Liver (tissue), 9 donors: Measurements from ENCODE around the gene AMY1A. TPM values are rescaled to one million over a fixed set of nuclear protein-coding genes. Genes with fewer than 3 reads are reported as not detected.
"Not testable (repeated sequence)": the region's sequence is repeated elsewhere in the genome, so short reads cannot be mapped to it uniquely, and the experiment has no call there.

Experiments
- DNase-seq: peaks from one replicate; pipeline ENCODE4 v3.0.0-alpha.2; 2017; ENCODE audit warnings: low spot score
- H3K27ac ChIP-seq, 2 donors: one replicate each; pipeline ENCODE4 v1.7.0; 2013; ENCODE audit warnings: inconsistent platforms in 2 of 2, low read length in 2 of 2, control low read depth in 1 of 2, low read depth in 1 of 2, mild to moderate bottlenecking in 1 of 2
- H3K27me3 ChIP-seq, 4 donors: one replicate each; pipeline versions ENCODE4 v1.6.1 to v1.7.0; 2013; ENCODE audit warnings: low read length in 3 of 4, inconsistent platforms in 1 of 4, mild to moderate bottlenecking in 1 of 4, moderate library complexity in 1 of 4; ENCODE audit not compliant: control insufficient read depth in 4 of 4, insufficient read depth in 4 of 4
- H3K36me3 ChIP-seq, 4 donors: one replicate each; pipeline versions ENCODE4 v1.6.1 to v1.7.0; 2013; ENCODE audit warnings: low read length in 3 of 4, mild to moderate bottlenecking in 3 of 4, low read depth in 1 of 4, moderate library complexity in 1 of 4; ENCODE audit not compliant: control insufficient read depth in 4 of 4, insufficient read depth in 3 of 4
- H3K4me1 ChIP-seq, 4 donors: one replicate each; pipeline versions ENCODE4 v1.6.1 to v1.7.0; 2013; ENCODE audit warnings: low read length in 3 of 4, mild to moderate bottlenecking in 3 of 4, moderate library complexity in 1 of 4; ENCODE audit not compliant: control insufficient read depth in 4 of 4, insufficient read depth in 4 of 4
- H3K4me3 ChIP-seq, 3 donors: one replicate each; pipeline versions ENCODE4 v1.6.1 to v1.7.0; 2013; ENCODE audit warnings: low read length in 3 of 3, control low read depth in 1 of 3, low read depth in 1 of 3, mild to moderate bottlenecking in 1 of 3
- H3K9ac ChIP-seq, 2 donors: one replicate each; pipeline ENCODE4 v1.7.0; 2013; ENCODE audit warnings: low read length in 2 of 2, mild to moderate bottlenecking in 2 of 2, moderate library complexity in 2 of 2, control low read depth in 1 of 2, low read depth in 1 of 2
- H3K9me3 ChIP-seq, 4 donors: one replicate each; pipeline versions ENCODE4 v1.6.1 to v1.7.0; 2013; ENCODE audit warnings: low read length in 3 of 4; ENCODE audit not compliant: control insufficient read depth in 4 of 4
- GABPA ChIP-seq, 2 donors: IDR thresholded peaks in 1 of 2; conservative IDR thresholded peaks in 1 of 2; 2 replicates each; pipeline ENCODE4 v1.6.1; 2016; ENCODE audit warnings: antibody characterized with exemption in 2 of 2, mild to moderate bottlenecking in 1 of 2, moderate library complexity in 1 of 2
- HNF4A ChIP-seq, 2 donors: conservative IDR thresholded peaks; 2 replicates each; pipeline ENCODE4 v1.6.1; 2016; ENCODE audit warnings: antibody characterized with exemption in 2 of 2, mild to moderate bottlenecking in 2 of 2
- JUND ChIP-seq, 2 donors: IDR thresholded peaks; 2 replicates each; pipeline ENCODE4 v1.6.1; 2016; ENCODE audit warnings: antibody characterized with exemption in 2 of 2
- NR2F2 ChIP-seq: IDR thresholded peaks from 2 replicates; pipeline ENCODE4 v1.6.1; 2016; ENCODE audit warnings: antibody characterized with exemption
- RAD21 ChIP-seq, 2 donors: IDR thresholded peaks; 2 replicates each; pipeline ENCODE4 v1.6.1; 2016; ENCODE audit warnings: antibody characterized with exemption in 2 of 2, mild to moderate bottlenecking in 2 of 2
- SP1 ChIP-seq: IDR thresholded peaks from 2 replicates; pipeline ENCODE4 v1.6.1; 2018; ENCODE audit warnings: antibody characterized with exemption, mild to moderate bottlenecking
- TAF1 ChIP-seq: conservative IDR thresholded peaks from 2 replicates; pipeline ENCODE4 v1.6.1; 2016; ENCODE audit warnings: antibody characterized with exemption, mild to moderate bottlenecking
- YY1 ChIP-seq: IDR thresholded peaks from 2 replicates; pipeline ENCODE4 v1.6.1; 2016; ENCODE audit warnings: antibody characterized with exemption, mild to moderate bottlenecking
- WGBS: extraction: QIAGEN DNeasy Blood & Tissue Kit; methylation state at CpG from one replicate; pipeline ENCODE4 v1.1.7; 2013; 5-methylcytosine and 5-hydroxymethylcytosine counted together
- polyA plus RNA-seq, 2 donors: library from polyadenylated mRNA; stranded (reverse) in 1 of 2; unstranded in 1 of 2; fragments of 200-250 nt in 1 of 2; fragments of >200 nt in 1 of 2; fragmentation: Nextera tagmentation in 1 of 2; extraction: Ambion mirVana in 1 of 2; gene quantifications; one replicate each; pipeline versions ENCODE4 v1.2.1 to v1.2.3, GENCODE V29; 2013 to 2015
- total RNA-seq, 2 donors: library from RNA; depleted of rRNA; stranded (reverse); fragments of >200 nt; gene quantifications; one replicate each; pipeline ENCODE4 v1.2.3, GENCODE V29; 2014
- TF ChIP-seq, protein P1 (sequence below): IDR thresholded peaks from 2 replicates; pipeline ENCODE4 v1.6.1; 2016; ENCODE audit warnings: antibody characterized with exemption
- TF ChIP-seq, protein P2 (sequence below): fragments of 150-350 bp; IDR thresholded peaks from 2 replicates; pipeline ENCODE4 v1.5.1; 2017; ENCODE audit warnings: improper control_type of control experiment, low read depth, low read length; ENCODE audit not compliant: missing input control
- TF ChIP-seq, protein P3 (sequence below): IDR thresholded peaks from 2 replicates; pipeline ENCODE4 v1.6.1; 2016; ENCODE audit warnings: antibody characterized with exemption
- donor health status: healthy.
- donor health status: healthy.
- donor health status: healthy.
- donor health status: healthy.
- donor health status: healthy.

Gene AMY1A
- total RNA-seq (not detected), polyA plus RNA-seq (not detected)

DNA sequence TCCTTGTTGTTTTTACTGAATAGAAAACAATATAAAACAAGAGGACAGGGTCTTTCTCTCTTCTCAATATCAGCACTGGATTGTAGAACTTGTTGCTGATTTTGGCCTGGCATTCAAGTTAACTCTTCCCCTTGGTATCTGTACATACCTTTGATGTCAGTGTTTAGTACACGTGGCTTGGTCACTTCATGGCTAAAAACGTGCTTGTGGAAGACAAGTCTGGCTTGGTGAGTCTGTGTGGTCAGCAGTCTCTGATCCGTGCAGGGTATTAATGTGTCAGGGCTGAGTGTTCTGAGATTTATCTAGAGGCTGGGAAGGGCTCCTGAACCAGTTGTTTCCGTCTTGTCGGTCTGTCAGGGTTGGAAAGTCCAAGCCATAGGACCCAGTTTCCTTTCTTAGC is at the start of gene AMY1A:
TSS of gene AMY1A (plus strand) at position 301 of the 400 bp plus-strand sequence. CDS start 571 bp downstream, outside the sequence.
- not testable (repeated sequence) for DNase-seq, H3K9ac ChIP-seq, H3K27me3 ChIP-seq, H3K9me3 ChIP-seq, H3K4me1 ChIP-seq, H3K27ac ChIP-seq, H3K36me3 ChIP-seq, H3K4me3 ChIP-seq
- no CpG with 5 or more reads among the region's 5 CpGs for WGBS

DNA sequence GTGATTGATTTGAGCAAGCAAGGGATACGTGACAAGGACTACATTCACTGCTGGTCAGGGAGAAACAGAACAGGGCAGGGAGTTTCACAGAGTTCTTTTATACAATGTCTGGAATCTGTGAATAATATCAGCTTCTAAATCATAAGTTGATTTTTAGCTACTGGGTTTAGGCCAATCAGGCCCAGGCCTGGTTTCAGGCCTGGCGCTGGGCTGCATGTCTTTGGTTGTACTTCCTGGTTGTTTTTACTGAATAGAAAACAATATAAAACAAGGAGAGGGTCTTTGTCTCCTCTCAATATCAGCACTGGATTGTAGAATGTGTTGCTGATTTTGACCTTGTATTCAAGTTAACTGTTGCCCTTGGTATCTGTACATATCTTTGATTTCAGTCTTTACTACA is 39.2 kb upstream of the AMY1A start:
- 95% methylated on average over 2 of the region's 2 CpGs for WGBS
- Histone ChIP-seq H3K9ac (no peak overlapping the region), H3K36me3 (no peaks in the 10 kb centered on the region), H3K27me3 (no peaks in the 10 kb centered on the region), H3K4me3 (no peak overlapping the region), H3K27ac (no peak overlapping the region), H3K9me3 (no peaks in the 10 kb centered on the region), H3K4me1 (no peaks in the 10 kb centered on the region)
- TF ChIP-seq, protein P1, sequence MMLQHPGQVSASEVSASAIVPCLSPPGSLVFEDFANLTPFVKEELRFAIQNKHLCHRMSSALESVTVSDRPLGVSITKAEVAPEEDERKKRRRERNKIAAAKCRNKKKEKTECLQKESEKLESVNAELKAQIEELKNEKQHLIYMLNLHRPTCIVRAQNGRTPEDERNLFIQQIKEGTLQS = no peak
- no peak for TF ChIP-seq RAD21 (IDR thresholded peaks at IDR 0.05)
- no peak for TF ChIP-seq YY1
- no peak for TF ChIP-seq SP1
- TF ChIP-seq NR2F2 = no peak
- TF ChIP-seq, protein P2, sequence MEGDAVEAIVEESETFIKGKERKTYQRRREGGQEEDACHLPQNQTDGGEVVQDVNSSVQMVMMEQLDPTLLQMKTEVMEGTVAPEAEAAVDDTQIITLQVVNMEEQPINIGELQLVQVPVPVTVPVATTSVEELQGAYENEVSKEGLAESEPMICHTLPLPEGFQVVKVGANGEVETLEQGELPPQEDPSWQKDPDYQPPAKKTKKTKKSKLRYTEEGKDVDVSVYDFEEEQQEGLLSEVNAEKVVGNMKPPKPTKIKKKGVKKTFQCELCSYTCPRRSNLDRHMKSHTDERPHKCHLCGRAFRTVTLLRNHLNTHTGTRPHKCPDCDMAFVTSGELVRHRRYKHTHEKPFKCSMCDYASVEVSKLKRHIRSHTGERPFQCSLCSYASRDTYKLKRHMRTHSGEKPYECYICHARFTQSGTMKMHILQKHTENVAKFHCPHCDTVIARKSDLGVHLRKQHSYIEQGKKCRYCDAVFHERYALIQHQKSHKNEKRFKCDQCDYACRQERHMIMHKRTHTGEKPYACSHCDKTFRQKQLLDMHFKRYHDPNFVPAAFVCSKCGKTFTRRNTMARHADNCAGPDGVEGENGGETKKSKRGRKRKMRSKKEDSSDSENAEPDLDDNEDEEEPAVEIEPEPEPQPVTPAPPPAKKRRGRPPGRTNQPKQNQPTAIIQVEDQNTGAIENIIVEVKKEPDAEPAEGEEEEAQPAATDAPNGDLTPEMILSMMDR = no peak
- no peak for TF ChIP-seq TAF1
- TF ChIP-seq HNF4A (conservative IDR thresholded peaks at IDR 0.05) = no peak
- no peak for TF ChIP-seq GABPA (IDR thresholded peaks at IDR 0.05 in 1 of 2, conservative IDR thresholded peaks at IDR 0.05 in 1 of 2)
- TF ChIP-seq JUND (IDR thresholded peaks at IDR 0.05) = no peak
- TF ChIP-seq, protein P3, sequence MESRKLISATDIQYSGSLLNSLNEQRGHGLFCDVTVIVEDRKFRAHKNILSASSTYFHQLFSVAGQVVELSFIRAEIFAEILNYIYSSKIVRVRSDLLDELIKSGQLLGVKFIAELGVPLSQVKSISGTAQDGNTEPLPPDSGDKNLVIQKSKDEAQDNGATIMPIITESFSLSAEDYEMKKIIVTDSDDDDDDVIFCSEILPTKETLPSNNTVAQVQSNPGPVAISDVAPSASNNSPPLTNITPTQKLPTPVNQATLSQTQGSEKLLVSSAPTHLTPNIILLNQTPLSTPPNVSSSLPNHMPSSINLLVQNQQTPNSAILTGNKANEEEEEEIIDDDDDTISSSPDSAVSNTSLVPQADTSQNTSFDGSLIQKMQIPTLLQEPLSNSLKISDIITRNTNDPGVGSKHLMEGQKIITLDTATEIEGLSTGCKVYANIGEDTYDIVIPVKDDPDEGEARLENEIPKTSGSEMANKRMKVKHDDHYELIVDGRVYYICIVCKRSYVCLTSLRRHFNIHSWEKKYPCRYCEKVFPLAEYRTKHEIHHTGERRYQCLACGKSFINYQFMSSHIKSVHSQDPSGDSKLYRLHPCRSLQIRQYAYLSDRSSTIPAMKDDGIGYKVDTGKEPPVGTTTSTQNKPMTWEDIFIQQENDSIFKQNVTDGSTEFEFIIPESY = no peak
- DNase-seq = no peak

DNA sequence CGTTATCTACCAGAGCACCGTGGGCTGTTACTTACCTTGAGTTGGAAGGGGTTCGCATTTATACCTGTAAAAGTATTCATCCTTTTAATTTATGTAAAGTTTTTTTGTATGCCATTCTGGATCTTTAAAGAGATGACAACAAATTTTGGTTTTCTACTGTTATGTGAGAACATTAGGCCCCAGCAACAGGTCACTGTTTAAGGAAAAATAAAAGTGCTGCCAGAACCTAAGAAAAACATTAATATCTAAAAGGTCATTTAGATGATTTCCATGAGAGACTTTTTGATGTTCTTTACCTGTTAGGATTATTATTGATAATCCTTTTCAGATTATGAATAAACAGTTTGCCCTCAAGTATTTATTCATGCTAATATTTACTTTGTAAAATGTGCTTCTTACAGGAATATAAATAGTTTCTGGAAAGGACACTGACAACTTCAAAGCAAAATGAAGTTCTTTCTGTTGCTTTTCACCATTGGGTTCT is 38.5 kb upstream of the AMY1A start, which contains the start of gene AMY2A:
TSS of gene AMY2A (plus strand) at position 434 of the 484 bp plus-strand sequence. CDS start at position 448, 14 bp downstream.
- not testable (repeated sequence) for H3K4me1 ChIP-seq, H3K36me3 ChIP-seq, H3K9ac ChIP-seq, H3K27me3 ChIP-seq, H3K27ac ChIP-seq, DNase-seq, H3K4me3 ChIP-seq, H3K9me3 ChIP-seq
- WGBS = 89% methylated on average over 3 of the region's 3 CpGs

DNA sequence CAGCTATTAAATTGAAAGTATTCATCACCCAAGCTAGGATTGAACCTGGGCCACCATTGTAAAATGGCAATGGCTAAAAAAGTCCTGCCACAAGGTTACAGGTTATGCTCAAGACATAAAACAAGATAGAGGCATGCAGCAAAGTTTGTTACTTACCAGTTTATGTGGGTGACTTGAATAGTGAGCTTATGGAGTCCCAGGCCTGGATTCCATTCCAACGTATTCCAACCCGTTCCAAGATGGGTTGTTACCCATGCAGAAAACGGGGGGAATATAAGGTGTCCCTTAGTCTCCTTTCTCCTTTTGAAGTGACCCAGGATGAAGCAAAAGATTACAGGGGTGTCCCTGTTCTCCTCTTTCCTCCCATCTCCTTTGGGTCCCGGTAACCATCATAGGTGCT is 28.1 kb upstream of the AMY1A start:
- H3K4me3 ChIP-seq, DNase-seq, H3K27ac ChIP-seq, H3K4me1 ChIP-seq, H3K36me3 ChIP-seq, H3K9me3 ChIP-seq, H3K27me3 ChIP-seq, H3K9ac ChIP-seq: not testable (repeated sequence)
- WGBS = 78% methylated on average over 3 of the region's 4 CpGs

DNA sequence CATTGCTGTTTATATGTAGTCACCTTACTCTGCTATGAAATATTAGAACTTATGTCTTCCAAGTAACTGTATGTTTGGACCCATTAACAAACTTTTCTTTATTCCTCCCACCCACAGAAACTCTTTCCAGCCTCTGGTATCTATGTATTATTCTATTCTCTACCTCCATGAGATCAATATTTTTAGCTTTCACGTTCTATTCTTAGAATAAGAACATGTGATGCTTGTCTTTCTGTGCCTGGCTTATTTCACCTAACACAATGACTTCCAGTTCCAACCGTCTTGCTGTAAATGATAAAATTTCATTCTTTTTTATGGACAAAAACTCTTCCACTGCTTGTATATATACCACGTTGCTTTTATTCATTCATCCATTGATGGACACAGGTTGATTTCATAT is 14.4 kb upstream of the AMY1A start:
- H3K4me3 ChIP-seq, H3K27me3 ChIP-seq, H3K4me1 ChIP-seq, DNase-seq, H3K36me3 ChIP-seq, H3K9ac ChIP-seq, H3K9me3 ChIP-seq, H3K27ac ChIP-seq: not testable (repeated sequence)
- WGBS = no CpG with 5 or more reads among the region's 3 CpGs

DNA sequence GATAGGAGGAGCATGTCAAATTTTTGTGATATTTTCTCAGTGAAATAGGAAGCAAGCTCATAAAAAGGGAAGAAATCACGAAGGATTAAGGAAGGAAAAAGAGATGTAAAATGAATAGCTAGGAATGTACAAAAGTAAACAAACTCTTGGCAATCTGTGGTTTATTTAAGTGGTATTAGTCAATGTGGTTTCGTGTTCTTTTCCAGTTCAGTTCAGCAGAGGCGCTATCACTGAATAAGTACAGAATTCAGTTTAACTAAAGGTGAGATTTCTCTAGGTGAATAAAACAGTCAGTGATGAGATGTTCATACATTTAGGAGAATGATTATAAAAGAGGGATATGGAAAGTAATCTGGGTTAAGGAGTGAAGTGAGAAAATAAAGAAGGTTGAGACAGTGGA is 11.7 kb upstream of the AMY1A start:
- H3K36me3 ChIP-seq, DNase-seq, H3K9me3 ChIP-seq, H3K27me3 ChIP-seq, H3K9ac ChIP-seq, H3K27ac ChIP-seq, H3K4me1 ChIP-seq, H3K4me3 ChIP-seq: not testable (repeated sequence)
- WGBS = no CpG with 5 or more reads among the region's 3 CpGs
